Sciatic nerve (tissue), 2 donors: Measurements from ENCODE around the gene NELFA. TPM values are rescaled to one million over a fixed set of nuclear protein-coding genes. Genes with fewer than 3 reads are reported as not detected.
A peak's percentile ranks its signal among the peaks of the same experiment; 100 is the strongest.

Source experiments
- ATAC-seq: fragments of 200-7000 bp; cut with Tn5 transposase; one replicate; pipeline ENCODE4 v1.9.1; 2020; ENCODE audit warnings: mild to moderate bottlenecking, moderate library complexity
- DNase-seq: peaks from one replicate; pipeline ENCODE4 v3.0.0-alpha.2; 2020; ENCODE audit warnings: low spot score
- intact Hi-C: fragments of 100-400 bp; cut with DNase I; formaldehyde crosslinking; loops from one replicate; pipeline ENCODE4 v1.14.2; 2022
- total RNA-seq: library from RNA; stranded (reverse); fragmentation: NEBNext Ultra II Directional; extraction: Animal tissue kit (Norgen Biotek cat#: 25700); gene quantifications from one replicate; pipeline ENCODE4 v1.2.1, GENCODE V29; 2021
- donor health status: DM: no; HTN: no; CAD: no.
- donor health status: DM: no; HTN: no; CAD: no.

NELFA gene
- total RNA-seq, 1 donor from 2014 or later: 27.2 TPM

GRCh38 chr4:1985294-1985693 lies 23.5 kb downstream of the NELFA start:
- no peak for DNase-seq
- intact Hi-C loops: no loop called here
- no peak for ATAC-seq

GRCh38 chr4:1984406-1985191 lies 24.2 kb downstream of the NELFA start:
- DNase-seq: no peak
- intact Hi-C loops: no loop called here
- no peak for ATAC-seq

- intact Hi-C loops: no loop called here
- no peak for DNase-seq
- no peak for ATAC-seq
These were observed 24.8 kb downstream of the NELFA start for GRCh38 chr4:1983846-1984405.

GRCh38 chr4:1983053-1983845 lies 25.5 kb downstream of the NELFA start:
- intact Hi-C loops: no loop called here
- DNase-seq (no peak), ATAC-seq (no peak)

GRCh38 chr4:1982124-1983052 lies 26.4 kb downstream of the NELFA start:
- ATAC-seq: no peak
- no peak for DNase-seq
- intact Hi-C loops: no loop called here

GRCh38 chr4:1981251-1982058 lies 27.3 kb downstream of the NELFA start:
- intact Hi-C loops: no loop called here
- ATAC-seq (peak; percentile 55), DNase-seq (no peak)

- ATAC-seq (no peak), DNase-seq (no peak)
- intact Hi-C loops: no loop called here
These were observed 28.2 kb downstream of the NELFA start for GRCh38 chr4:1980561-1981041.

- DNase-seq (no peak), ATAC-seq (no peak)
- intact Hi-C loops: no loop called here
These were observed 29.1 kb downstream of the NELFA start for GRCh38 chr4:1979477-1980196.

- ATAC-seq: no peak
- intact Hi-C loops: no loop called here
- no peak for DNase-seq
These were observed 29.9 kb downstream of the NELFA start for GRCh38 chr4:1978741-1979476.

GRCh38 chr4:1978226-1978625 lies 30.5 kb downstream of the NELFA start:
- intact Hi-C loops: no loop called here
- no peak for DNase-seq
- ATAC-seq: no peak

- intact Hi-C loops: no loop called here
- no peak for DNase-seq
These were observed 32.1 kb downstream of the NELFA start for GRCh38 chr4:1976416-1977352.

GRCh38 chr4:1975880-1976279 lies 32.9 kb downstream of the NELFA start:
- no peak for ATAC-seq
- DNase-seq: no peak
- intact Hi-C loops: no loop called here

More at GRCh38 chr4:1976416-1977352, 32.1 kb downstream of the NELFA start:
- no peak for ATAC-seq

- no peak for DNase-seq
- no peak for ATAC-seq
- intact Hi-C loops: no loop called here
These were observed 33.4 kb downstream of the NELFA start for GRCh38 chr4:1975391-1975801.

- intact Hi-C loops: no loop called here
- ATAC-seq: no peak
- DNase-seq: no peak
These were observed 33.9 kb downstream of the NELFA start for GRCh38 chr4:1974840-1975239.

- DNase-seq (no peak), ATAC-seq (no peak)
- intact Hi-C loops: no loop called here
These were observed 35.1 kb downstream of the NELFA start for GRCh38 chr4:1973661-1974060.

- intact Hi-C loops: no loop called here
- ATAC-seq (no peak), DNase-seq (peak; percentile 34)
These were observed 35.6 kb downstream of the NELFA start for GRCh38 chr4:1973218-1973617.
